Stimulated activated CD4-positive, alpha-beta T cell treated with anti-CD3 and anti-CD28 coated beads, Interleukin-15, amount 100 ng/mL, for 1 hour (primary cell): ENCODE results near the gene IFI16.

Source experiments
- DNase-seq, 2 donors: peaks; one replicate each; pipeline ENCODE4 v3.0.0-alpha.2; 2020; ENCODE audit warnings: low read depth in 1 of 2, low spot score in 1 of 2

The IFI16 gene

GRCh38 chr1:159009704-159010361 lies at the start of gene IFI16:
Gene IFI16, plus strand, starts transcription at chr1:159009907. Its CDS starts 4,774 bp downstream, at chr1:159014681.
- DNase-seq = peak; percentile 13 to 14

- no peak for DNase-seq
These were observed 48.5 kb upstream of the IFI16 start for GRCh38 chr1:158961178-158961577.

- no peak for DNase-seq
These were observed 46.7 kb upstream of the IFI16 start for GRCh38 chr1:158962983-158963382.

GRCh38 chr1:158969166-158969565 lies 40.5 kb upstream of the IFI16 start:
- DNase-seq = no peak

GRCh38 chr1:158969855-158970254 lies 39.9 kb upstream of the IFI16 start:
- DNase-seq = no peak

GRCh38 chr1:158972841-158973240 lies 36.9 kb upstream of the IFI16 start:
- no peak for DNase-seq

GRCh38 chr1:158976219-158976618 lies 33.5 kb upstream of the IFI16 start:
- no peak for DNase-seq

GRCh38 chr1:158978730-158979129 lies 31.0 kb upstream of the IFI16 start:
- no peak for DNase-seq

GRCh38 chr1:158979229-158979628 lies 30.5 kb upstream of the IFI16 start:
- no peak for DNase-seq

GRCh38 chr1:158983235-158983634 lies 26.5 kb upstream of the IFI16 start:
- DNase-seq = no peak

- no peak for DNase-seq
These were observed 25.3 kb upstream of the IFI16 start for GRCh38 chr1:158984386-158984785.

- DNase-seq = no peak
These were observed 20.3 kb upstream of the IFI16 start for GRCh38 chr1:158989424-158989823.

GRCh38 chr1:158992787-158993312 lies 16.9 kb upstream of the IFI16 start:
- no peak for DNase-seq

GRCh38 chr1:158996998-158997397 lies 12.7 kb upstream of the IFI16 start:
- DNase-seq = no peak

GRCh38 chr1:158998037-158998780 lies 11.5 kb upstream of the IFI16 start:
- DNase-seq = no peak

GRCh38 chr1:158998781-158999161 lies 10.9 kb upstream of the IFI16 start:
- DNase-seq = no peak

GRCh38 chr1:158999316-159000069 lies 10.2 kb upstream of the IFI16 start:
- DNase-seq = no peak

GRCh38 chr1:159000070-159000409 lies 9.7 kb upstream of the IFI16 start:
- DNase-seq = no peak

GRCh38 chr1:159000625-159001024 lies 9.1 kb upstream of the IFI16 start:
- DNase-seq = no peak

- DNase-seq = no peak
These were observed 4.5 kb upstream of the IFI16 start for GRCh38 chr1:159005161-159005560.

- no peak for DNase-seq
These were observed 4.0 kb upstream of the IFI16 start for GRCh38 chr1:159005676-159006075.
